ENCODE measurements around the gene MYO3A.

Gene MYO3A

DNA sequence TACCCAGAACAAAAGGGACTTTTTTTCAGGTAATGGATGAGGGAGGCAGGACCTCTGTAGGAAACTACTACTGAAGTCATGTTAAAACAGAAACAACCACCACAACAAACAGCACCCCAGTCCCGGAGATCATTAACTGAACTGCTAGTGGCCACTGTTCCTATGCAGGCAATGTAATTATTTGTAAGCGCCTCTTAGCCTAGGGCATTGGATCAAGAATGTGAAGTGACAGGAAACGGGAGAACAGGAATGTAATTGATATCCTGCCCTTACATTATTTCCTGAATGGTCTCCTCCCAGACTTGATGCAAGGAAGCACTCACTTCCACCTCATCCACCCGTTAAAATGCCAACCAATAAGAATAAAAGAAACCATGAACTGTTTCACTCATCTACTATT is 265.8 kb downstream of the MYO3A start:
- H3K9me3 ChIP-seq (ENCODE audit: control insufficient read depth, low read length): no peaks in the 10 kb centered on the region
- no peaks in the 10 kb centered on the region for H3K4me1 ChIP-seq (ENCODE audit: control insufficient read depth, insufficient read depth, low read length)
- H3K36me3 ChIP-seq (ENCODE audit: control insufficient read depth, insufficient read depth, low read length): no peaks in the 10 kb centered on the region
- H3K27me3 ChIP-seq (ENCODE audit: control insufficient read depth, insufficient read depth, low read length): no peaks in the 10 kb centered on the region
- no peak overlapping the region for H3K9ac ChIP-seq (ENCODE audit: low read length)
- H3K4me3 ChIP-seq (ENCODE audit: low read length): no peak overlapping the region

GRCh38 chr10:26205223-26205622 is 271.2 kb downstream of the MYO3A start:
- no peaks in the 10 kb centered on the region for H3K4me1 ChIP-seq (ENCODE audit: control insufficient read depth, insufficient read depth, low read length)
- no peak overlapping the region for H3K9ac ChIP-seq (ENCODE audit: low read length)
- no peaks in the 10 kb centered on the region for H3K27me3 ChIP-seq (ENCODE audit: control insufficient read depth, insufficient read depth, low read length)

GRCh38 chr10:26211781-26212444 is 277.9 kb downstream of the MYO3A start:
- Histone ChIP-seq H3K4me3 (ENCODE audit: low read length) (no peak overlapping the region), H3K4me1 (ENCODE audit: control insufficient read depth, insufficient read depth, low read length) (no peaks in the 10 kb centered on the region), H3K36me3 (ENCODE audit: control insufficient read depth, insufficient read depth, low read length) (no peaks in the 10 kb centered on the region), H3K9ac (ENCODE audit: low read length) (no peak overlapping the region), H3K27me3 (ENCODE audit: control insufficient read depth, insufficient read depth, low read length) (peaks cover 63% of the 10 kb centered on the region), H3K9me3 (ENCODE audit: control insufficient read depth, low read length) (no peaks in the 10 kb centered on the region)

More at GRCh38 chr10:26205223-26205622, 271.2 kb downstream of the MYO3A start:
- Histone ChIP-seq H3K36me3 (ENCODE audit: control insufficient read depth, insufficient read depth, low read length) (no peaks in the 10 kb centered on the region), H3K4me3 (ENCODE audit: low read length) (no peak overlapping the region), H3K9me3 (ENCODE audit: control insufficient read depth, low read length) (no peaks in the 10 kb centered on the region)

GRCh38 chr10:26212511-26212910 is 278.5 kb downstream of the MYO3A start:
- Histone ChIP-seq H3K4me3 (ENCODE audit: low read length) (no peak overlapping the region), H3K36me3 (ENCODE audit: control insufficient read depth, insufficient read depth, low read length) (no peaks in the 10 kb centered on the region), H3K4me1 (ENCODE audit: control insufficient read depth, insufficient read depth, low read length) (no peaks in the 10 kb centered on the region), H3K9me3 (ENCODE audit: control insufficient read depth, low read length) (no peaks in the 10 kb centered on the region), H3K9ac (ENCODE audit: low read length) (no peak overlapping the region), H3K27me3 (ENCODE audit: control insufficient read depth, insufficient read depth, low read length) (peaks cover 69% of the 10 kb centered on the region)

GRCh38 chr10:26213157-26213800 is 279.2 kb downstream of the MYO3A start:
- Histone ChIP-seq H3K9me3 (ENCODE audit: control insufficient read depth, low read length) (no peaks in the 10 kb centered on the region), H3K4me3 (ENCODE audit: low read length) (no peak overlapping the region), H3K9ac (ENCODE audit: low read length) (no peak overlapping the region), H3K4me1 (ENCODE audit: control insufficient read depth, insufficient read depth, low read length) (peaks cover 3% of the 10 kb centered on the region), H3K27me3 (ENCODE audit: control insufficient read depth, insufficient read depth, low read length) (peaks cover 77% of the 10 kb centered on the region), H3K36me3 (ENCODE audit: control insufficient read depth, insufficient read depth, low read length) (no peaks in the 10 kb centered on the region)

DNA sequence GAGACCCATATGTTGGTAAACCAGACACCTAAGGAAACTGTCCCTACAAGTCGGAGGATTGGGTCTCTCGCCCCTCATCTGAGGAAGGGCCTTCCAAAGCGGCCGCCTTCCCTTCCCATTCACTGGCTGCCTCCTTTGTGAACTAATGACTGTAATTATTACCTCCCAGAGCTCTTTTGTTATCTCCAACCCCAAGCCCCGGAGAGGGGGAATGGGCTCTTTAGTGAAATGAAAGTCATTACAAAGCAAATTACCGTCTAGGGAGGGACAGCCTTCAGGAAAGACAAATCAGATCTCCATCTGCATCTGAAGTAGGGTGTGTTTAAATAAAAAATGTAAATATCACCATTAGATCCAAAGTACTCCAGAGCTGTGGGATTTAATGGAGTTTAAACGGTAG is 280.0 kb downstream of the MYO3A start:
- H3K27me3 ChIP-seq (ENCODE audit: control insufficient read depth, insufficient read depth, low read length): peaks cover 84% of the 10 kb centered on the region

DNA sequence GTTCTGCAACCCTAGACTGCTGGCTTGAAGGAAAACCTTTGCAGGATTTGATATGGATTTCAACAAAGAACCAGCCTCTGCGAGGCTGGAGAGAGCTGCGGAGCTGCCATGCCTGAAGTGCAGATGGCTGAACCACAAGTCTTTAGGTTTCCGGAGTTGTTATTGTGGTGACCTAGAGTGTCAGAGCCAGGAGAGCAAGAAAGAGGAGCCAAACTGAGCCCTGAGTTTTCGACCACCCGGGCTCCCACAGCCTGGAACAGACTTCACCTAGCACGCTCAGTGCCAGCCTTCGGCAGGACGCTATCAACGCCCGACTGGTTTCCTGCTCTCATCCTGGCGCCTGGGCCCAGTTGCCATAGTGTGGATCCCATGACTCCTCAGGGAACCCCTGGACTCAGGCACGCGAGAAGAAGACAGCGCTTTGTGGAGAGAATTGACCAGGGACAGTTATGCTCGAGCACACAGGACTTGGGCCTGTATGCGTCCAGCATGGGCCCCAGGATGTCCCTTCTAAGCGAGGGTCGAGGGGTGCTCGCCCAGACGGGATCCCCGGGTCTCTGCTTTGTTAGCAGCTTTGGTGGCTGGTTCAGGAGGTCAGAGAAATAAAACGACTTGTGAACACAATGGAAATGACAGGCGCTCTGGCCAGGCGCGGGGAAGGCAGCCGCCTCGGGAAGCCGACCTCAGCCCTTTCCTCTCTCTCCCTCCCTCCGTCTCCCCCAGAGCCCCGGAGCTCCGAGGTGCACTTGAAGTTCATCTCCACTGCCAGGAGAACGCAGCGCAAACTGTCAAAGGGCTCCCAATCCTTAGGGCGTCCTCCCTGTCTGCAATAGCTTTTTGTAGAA is 280.7 kb downstream of the MYO3A start:
- H3K9me3 ChIP-seq (ENCODE audit: control insufficient read depth, low read length): no peaks in the 10 kb centered on the region
- H3K4me3 ChIP-seq (ENCODE audit: low read length): no peak overlapping the region
- H3K36me3 ChIP-seq (ENCODE audit: control insufficient read depth, insufficient read depth, low read length): no peaks in the 10 kb centered on the region
- H3K9ac ChIP-seq (ENCODE audit: low read length): no peak overlapping the region
- peaks cover 3% of the 10 kb centered on the region for H3K4me1 ChIP-seq (ENCODE audit: control insufficient read depth, insufficient read depth, low read length)
- H3K27me3 ChIP-seq (ENCODE audit: control insufficient read depth, insufficient read depth, low read length): peaks cover 89% of the 10 kb centered on the region

More for the DNA sequence above, 280.0 kb downstream of the MYO3A start:
- Histone ChIP-seq H3K36me3 (ENCODE audit: control insufficient read depth, insufficient read depth, low read length) (no peaks in the 10 kb centered on the region), H3K4me3 (ENCODE audit: low read length) (no peak overlapping the region), H3K4me1 (ENCODE audit: control insufficient read depth, insufficient read depth, low read length) (peaks cover 3% of the 10 kb centered on the region), H3K9me3 (ENCODE audit: control insufficient read depth, low read length) (no peaks in the 10 kb centered on the region), H3K9ac (ENCODE audit: low read length) (no peak overlapping the region)

DNA sequence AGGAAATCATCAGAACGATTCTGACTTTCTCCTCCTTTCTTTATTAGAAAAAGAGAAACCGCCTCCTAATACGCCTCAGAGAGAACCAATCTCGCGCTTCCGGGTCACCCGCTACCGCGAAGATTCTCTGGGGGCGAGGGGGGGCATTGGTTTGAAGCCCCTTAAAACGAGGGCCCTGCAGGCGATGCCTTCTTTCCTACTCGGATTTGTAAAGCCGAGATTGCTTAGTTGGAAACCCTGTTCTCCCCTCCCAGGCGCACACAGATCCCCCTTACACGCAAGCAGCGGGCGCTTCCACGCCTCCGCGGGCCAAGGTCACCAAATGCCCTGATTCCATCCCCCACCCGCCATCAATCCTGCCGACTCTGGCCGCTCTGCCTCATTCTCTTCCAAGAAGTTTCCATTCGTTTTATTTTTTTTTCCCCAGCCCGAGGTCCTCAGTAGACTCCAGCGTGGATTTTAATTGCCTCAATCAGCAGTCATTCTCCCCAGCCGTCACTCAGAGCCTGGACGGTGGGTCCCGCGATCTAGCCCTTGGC is 281.4 kb downstream of the MYO3A start:
- no peaks in the 10 kb centered on the region for H3K9me3 ChIP-seq (ENCODE audit: control insufficient read depth, low read length)
- H3K9ac ChIP-seq (ENCODE audit: low read length): no peak overlapping the region
- H3K4me3 ChIP-seq (ENCODE audit: low read length): no peak overlapping the region
- no peaks in the 10 kb centered on the region for H3K36me3 ChIP-seq (ENCODE audit: control insufficient read depth, insufficient read depth, low read length)
- H3K27me3 ChIP-seq (ENCODE audit: control insufficient read depth, insufficient read depth, low read length): peaks cover 96% of the 10 kb centered on the region
- H3K4me1 ChIP-seq (ENCODE audit: control insufficient read depth, insufficient read depth, low read length): peaks cover 3% of the 10 kb centered on the region

GRCh38 chr10:26215935-26216584 is 282.0 kb downstream of the MYO3A start:
- peaks cover 3% of the 10 kb centered on the region for H3K4me1 ChIP-seq (ENCODE audit: control insufficient read depth, insufficient read depth, low read length)
- no peaks in the 10 kb centered on the region for H3K36me3 ChIP-seq (ENCODE audit: control insufficient read depth, insufficient read depth, low read length)
- no peak overlapping the region for H3K9ac ChIP-seq (ENCODE audit: low read length)
- peaks cover 96% of the 10 kb centered on the region for H3K27me3 ChIP-seq (ENCODE audit: control insufficient read depth, insufficient read depth, low read length)
- H3K4me3 ChIP-seq (ENCODE audit: low read length): no peak overlapping the region
- no peaks in the 10 kb centered on the region for H3K9me3 ChIP-seq (ENCODE audit: control insufficient read depth, low read length)

- Histone ChIP-seq H3K36me3 (ENCODE audit: control insufficient read depth, insufficient read depth, low read length) (no peaks in the 10 kb centered on the region), H3K9ac (ENCODE audit: low read length) (no peak within 1 kb of the TSS), H3K4me3 (ENCODE audit: low read length) (no peak within 1 kb of the TSS), H3K9me3 (ENCODE audit: control insufficient read depth, low read length) (no peaks in the 10 kb centered on the region), H3K27me3 (ENCODE audit: control insufficient read depth, insufficient read depth, low read length) (peaks cover 97% of the 10 kb centered on the region), H3K4me1 (ENCODE audit: control insufficient read depth, insufficient read depth, low read length) (peaks cover 3% of the 10 kb centered on the region)
Observed at GRCh38 chr10:26216585-26217395, 282.8 kb downstream of the MYO3A start, which contains the start of gene GAD2. Gene GAD2 (plus strand): TSS chr10:26216774. CDS start chr10:26216810, 36 bp downstream.
